GM18519 (cell line): ENCODE measurements around the gene DPP7.

ENCODE experiments used
- ATAC-seq: cut with Tn5 transposase; IDR thresholded peaks from one replicate; pipeline ENCODE4 v1.9.1; 2021; ENCODE audit warnings: mild to moderate bottlenecking, moderate library complexity; ENCODE audit not compliant: unreplicated experiment, low FRiP score

The DPP7 gene

GRCh38 chr9:137096785-137097546 lies 17.6 kb downstream of the DPP7 start:
- ATAC-seq, result no peak

GRCh38 chr9:137095664-137096517 lies 18.6 kb downstream of the DPP7 start:
- no peak for ATAC-seq

- ATAC-seq, result no peak
Observed at GRCh38 chr9:137089232-137089947, 25.1 kb downstream of the DPP7 start.

DNA sequence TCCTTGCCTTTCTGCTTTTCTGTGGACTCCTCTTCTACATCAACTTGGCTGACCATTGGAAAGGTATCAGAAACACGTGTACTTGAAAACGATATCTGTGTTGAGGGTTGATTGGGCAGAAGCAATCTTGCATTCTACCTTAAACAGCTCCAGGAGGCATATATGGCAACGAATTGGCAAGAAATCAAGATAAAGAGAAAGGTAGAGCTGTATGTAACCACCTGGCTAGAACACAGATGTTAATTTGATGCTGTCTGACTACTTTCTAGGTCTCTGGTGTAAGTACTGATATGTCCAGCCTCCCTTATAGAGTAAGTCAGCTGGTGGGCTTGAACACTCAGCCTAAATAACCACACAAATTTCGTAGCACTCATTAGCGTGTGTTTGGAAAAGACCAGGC lies 26.4 kb downstream of the DPP7 start:
- ATAC-seq, result no peak

DNA sequence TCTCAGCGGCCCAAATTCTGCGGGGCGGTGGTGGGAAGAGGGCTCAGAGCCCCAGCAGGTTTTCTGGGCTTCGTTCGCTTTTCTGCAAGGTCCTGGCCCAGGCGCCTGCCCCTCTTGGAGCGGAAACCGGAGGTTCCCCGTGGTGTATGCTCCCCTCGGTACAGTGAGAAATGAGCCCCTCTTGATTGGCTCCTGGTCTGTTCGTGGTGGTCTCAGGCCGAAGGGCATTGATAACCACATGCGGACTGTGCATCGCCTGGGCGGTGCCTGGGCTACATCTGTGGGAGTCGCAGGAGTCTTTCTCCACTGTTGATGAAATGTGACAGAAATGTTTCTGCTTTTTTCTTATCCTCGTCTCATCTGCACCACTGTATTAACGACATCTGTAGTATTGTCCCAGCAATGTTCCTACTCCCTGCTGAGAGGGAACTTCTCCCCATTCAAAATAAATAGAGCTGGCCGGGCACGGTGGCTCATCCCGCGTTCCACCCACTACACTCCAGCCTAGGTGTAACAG lies 27.1 kb downstream of the DPP7 start:
- no peak for ATAC-seq

DNA sequence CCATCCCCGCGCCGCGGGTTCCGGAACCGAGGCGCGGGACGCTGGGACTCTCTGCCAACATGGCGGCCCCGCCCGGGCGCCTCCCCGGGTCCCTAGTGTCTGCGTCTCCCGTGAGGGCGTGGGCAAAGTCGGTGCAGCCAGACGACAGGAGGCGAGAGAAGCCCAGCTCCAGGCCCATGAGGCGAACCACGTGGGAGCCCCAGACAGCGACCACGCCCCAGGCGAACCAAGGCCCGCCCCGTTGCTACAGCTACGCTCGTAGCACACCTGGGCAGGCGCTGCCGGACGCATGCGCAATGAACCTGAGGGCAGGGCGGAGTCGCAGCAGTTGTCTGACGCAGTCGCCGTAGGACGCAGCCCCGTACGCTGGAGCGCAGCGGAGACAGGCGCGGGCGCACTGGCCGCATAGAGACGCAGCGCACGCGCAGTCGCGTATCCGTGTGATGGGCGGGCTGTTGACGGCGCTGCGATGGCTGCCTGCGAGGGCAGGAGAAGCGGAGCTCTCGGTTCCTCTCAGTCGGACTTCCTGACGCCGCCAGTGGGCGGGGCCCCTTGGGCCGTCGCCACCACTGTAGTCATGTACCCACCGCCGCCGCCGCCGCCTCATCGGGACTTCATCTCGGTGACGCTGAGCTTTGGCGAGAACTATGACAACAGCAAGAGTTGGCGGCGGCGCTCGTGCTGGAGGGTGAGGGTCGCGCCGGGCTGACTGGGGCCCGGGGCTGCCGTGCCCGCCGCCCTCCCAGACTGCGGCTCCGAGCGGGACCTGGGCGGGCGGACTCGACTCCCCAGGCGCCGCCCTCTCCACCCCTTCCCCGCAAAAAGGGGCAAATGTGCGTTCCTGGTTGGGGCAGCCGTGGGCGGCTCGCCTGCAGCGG lies 27.8 kb downstream of the DPP7 start, which contains the start of gene MAN1B1:
Gene MAN1B1 (plus strand): TSS at position 455 of the 878 bp plus-strand sequence. CDS start 15 bp downstream, at position 470.
- peak; percentile 79 for ATAC-seq

DNA sequence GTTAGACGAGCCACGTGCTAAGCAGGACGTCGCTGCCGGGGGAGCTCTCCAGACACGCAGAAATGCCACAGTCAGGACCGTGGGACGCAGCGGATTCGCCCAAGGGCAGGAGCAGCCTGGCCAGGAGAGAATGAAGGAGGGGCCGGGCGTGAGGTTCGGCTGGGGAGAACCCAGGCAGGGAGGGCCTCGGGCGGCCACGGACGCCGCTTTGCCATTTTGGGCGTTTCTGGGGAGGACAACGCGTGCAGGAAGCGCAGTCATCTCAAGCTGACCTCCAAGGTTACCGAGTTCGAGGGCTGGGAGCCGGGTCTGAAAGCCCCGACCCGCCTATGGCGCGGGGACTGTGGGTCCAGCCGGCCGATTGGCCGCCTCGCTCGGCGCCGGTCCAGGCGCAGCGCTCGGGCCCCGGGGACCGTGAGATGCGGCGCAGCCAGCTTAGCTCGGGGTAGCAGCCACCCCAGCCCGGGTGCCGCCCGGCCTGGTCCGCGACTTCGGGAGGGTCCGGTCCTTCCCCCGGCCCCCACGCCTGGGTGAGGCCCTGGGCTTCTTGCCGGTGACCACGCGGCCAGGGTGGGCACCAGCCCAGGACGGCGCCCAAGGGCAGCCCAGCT lies 28.5 kb downstream of the DPP7 start:
- ATAC-seq, result no peak

GRCh38 chr9:137084526-137084925 lies 30.0 kb downstream of the DPP7 start:
- ATAC-seq, result no peak

GRCh38 chr9:137083394-137084004 lies 31.0 kb downstream of the DPP7 start:
- no peak for ATAC-seq

DNA sequence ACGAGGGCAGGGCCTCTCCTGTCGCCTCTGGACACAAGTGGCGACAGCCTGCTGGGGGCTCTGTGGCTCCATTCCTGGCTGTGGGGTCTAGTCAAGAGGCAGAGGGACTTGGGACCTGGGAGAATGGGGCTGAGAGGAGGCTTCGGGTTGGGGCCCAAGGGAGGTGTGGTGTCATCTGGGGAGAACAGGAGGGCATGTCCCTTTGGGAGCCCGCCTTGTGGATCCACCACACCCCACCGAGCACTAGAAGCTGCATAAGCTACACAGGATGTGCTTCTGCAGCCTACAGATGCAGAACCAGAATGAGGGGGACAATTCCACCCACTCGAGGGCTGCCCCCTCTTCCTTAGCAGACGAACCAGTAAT lies 31.6 kb downstream of the DPP7 start:
- no peak for ATAC-seq

GRCh38 chr9:137082222-137082924 lies 32.2 kb downstream of the DPP7 start:
- ATAC-seq, result no peak

GRCh38 chr9:137080260-137081122 lies 34.0 kb downstream of the DPP7 start:
- ATAC-seq, result no peak

- no peak for ATAC-seq
Observed at GRCh38 chr9:137079401-137079787, 35.1 kb downstream of the DPP7 start.

DNA sequence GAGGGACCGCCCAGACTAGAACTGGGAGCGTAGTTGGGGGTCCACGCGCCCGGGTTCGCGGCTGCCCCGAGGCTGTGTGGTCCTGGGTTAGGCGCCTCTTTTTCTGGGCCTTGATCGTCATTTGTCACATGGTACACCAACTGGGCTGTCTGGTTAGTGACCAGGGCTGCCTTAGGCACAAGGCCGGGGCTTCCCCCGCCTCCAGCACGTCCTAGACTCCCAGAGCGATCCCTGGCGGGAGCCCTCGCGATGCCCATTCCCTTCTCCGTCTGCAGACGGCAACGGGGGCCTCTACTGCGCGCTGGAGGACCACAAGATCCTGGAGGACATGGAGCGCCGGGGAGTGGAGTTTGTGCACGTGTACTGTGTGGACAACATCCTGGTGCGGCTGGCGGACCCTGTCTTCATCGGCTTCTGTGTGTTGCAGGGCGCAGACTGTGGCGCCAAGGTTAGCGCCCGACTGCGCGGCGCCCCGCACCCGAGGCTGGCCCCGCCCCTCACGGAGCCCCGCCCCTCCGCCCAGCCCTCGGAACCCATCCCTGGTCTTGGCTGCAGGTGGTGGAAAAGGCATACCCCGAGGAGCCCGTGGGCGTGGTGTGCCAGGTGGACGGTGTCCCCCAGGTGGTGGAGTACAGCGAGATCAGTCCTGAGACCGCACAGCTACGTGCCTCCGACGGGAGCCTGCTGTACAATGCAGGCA lies 35.7 kb downstream of the DPP7 start:
- ATAC-seq, result no peak

DNA sequence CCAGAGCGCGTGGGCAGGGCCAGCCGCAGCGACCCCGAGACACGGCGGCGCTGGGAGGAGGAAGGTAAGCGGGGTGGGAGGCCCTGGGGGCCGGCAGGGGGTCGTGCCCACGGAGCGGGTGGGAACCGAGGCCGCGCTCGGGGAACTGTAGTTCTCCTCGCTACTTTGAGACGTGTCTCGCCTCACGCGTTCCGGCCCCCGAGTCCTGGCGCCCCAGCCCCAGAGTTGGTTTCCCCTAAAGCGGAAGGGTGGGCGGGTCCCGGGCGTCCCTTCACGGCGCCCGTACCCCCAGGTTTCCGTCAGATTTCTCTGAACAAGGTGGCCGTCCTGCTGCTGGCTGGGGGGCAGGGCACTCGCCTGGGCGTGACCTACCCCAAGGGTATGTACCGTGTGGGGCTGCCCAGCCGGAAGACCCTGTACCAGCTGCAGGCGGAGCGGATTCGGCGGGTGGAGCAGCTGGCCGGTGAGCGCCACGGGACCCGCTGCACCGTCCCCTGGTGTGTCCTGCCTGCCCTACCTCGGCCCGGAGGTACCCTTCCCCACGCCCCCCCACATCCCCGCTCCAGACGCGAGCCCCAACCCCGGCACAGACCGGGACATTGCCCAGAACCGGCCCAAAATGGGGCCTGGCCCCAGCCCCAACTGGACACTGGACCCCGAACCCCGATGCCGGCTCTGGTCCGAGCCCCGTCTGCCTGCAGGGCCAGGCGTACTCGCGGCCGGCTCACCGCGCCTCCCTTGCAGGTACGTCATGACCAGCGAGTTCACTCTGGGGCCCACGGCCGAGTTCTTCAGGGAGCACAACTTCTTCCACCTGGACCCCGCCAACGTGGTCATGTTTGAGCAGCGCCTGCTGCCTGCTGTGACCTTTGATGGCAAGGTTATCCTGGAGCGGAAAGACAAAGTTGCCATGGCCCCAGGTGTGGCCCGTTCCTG lies 36.5 kb downstream of the DPP7 start:
- peak; percentile 12 for ATAC-seq
